ENCODE measurements around the gene MBOAT2.
"Not testable (repeated sequence)": the region's sequence is repeated elsewhere in the genome, so short reads cannot be mapped to it uniquely, and the experiment has no call there.

Gene MBOAT2

GRCh38 chr2:8992643-8993042 lies 10.8 kb downstream of the MBOAT2 start:
- no peak for DNase-seq (ENCODE audit: low read depth)

DNA sequence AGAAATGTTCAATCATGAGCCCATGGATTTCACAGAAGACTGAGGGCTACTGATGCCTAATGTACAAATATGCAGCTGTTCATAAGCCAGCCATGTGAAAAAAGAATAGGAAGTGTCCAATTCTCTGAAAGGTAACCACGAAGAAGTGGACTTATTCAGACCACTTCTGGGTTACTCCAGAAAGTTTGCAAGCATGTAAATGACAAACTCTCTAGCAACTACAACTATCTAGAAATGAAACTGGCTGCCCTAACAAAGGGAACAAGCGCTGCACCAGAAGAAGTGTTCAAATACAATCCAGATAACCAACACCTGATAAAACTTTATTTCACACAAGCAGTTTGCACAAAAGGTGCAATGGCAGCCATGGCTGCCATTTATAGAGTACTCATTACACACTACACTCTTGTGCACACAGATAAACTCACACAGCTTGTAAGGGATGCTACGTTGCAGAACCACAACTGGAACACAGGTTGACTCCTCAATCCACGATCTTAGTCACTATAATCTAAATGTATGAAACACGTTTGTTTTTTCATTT lies 13.9 kb downstream of the MBOAT2 start:
- no peak for DNase-seq (ENCODE audit: low read depth)

DNA sequence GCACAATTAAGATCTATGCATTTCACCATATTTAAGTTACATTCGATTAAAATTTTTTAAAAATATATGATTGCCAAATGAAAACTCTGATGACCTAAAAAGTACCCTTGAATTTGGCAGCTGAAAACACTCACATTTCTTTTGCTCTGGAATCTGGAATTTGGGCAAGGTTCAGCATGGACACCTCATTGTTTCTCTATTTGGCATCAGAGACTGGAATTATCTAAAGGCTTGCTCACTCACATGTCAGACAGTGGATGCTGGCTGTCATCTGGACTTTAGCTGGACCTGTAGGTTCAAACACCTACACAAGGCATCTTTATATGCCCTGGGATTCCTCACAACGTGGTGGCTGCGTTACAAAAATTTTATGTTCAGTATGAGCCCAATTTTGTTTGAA lies 16.1 kb downstream of the MBOAT2 start:
- no peak for DNase-seq (ENCODE audit: low read depth)

DNA sequence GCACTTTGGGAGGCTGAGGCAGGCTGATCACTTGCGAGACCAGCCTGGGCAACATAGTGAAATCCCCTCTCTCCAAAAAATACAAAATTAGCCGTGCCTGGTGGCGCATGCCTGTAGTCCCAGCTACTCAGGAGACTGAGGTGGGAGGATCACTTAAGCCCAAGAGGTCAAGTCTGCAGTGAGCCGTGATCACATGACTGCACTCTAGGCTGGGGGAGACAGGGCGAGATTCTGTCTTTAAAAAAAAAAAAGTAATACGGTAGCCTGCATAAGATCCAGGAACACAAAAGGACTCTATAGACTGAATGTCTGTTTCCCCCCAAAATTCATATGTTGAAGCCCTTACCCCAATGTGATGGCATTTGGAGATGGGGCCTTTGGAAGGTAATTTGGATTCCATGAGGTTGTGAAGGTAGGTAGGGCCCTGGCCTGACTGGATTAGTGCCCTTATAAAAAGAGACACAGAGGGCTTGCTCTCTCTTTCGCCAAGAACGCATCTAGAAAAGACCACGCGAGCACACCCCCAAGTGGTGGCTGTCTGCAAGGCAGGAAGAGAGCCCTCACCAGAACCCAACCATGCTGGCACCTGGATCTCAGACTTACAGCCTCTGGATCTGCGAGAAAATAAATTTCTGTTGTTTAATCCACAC lies 17.0 kb downstream of the MBOAT2 start:
- no peak for DNase-seq (ENCODE audit: low read depth)

DNA sequence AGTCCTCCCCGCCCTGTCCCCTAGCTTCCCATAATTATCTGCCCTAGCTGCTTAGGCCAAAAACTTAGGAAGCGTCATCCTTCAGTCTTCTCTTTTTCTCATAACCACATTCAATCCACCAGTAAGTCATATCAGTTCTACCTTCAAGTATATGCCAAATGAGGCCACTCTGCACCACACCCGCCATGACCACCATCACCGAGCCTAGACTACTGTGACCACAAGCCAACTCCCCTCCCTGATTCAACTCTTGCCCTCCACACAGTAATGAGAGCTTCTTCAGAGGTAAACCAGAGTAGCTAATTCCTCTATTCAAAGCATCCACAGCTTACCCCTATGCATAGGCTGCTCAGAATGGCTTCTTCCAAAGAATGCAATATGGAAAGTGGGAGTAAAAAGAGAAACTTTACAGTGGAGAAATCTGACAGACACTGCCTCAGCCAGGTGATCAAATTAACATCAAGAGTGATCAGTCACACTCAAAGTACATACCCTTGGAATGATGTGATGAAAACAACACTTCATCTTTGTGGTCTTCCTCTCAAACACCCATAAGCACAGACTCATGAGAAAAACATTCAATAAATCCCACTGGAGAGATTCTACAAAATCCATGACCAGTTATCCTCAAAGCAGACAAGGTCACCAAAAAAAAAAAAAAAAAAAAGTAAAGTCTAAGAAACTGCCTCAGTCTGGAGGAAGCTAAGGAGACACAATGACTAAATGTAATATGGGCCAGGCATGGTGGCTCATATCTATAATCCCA lies 17.7 kb downstream of the MBOAT2 start:
- DNase-seq (ENCODE audit: low read depth) = no peak

DNA sequence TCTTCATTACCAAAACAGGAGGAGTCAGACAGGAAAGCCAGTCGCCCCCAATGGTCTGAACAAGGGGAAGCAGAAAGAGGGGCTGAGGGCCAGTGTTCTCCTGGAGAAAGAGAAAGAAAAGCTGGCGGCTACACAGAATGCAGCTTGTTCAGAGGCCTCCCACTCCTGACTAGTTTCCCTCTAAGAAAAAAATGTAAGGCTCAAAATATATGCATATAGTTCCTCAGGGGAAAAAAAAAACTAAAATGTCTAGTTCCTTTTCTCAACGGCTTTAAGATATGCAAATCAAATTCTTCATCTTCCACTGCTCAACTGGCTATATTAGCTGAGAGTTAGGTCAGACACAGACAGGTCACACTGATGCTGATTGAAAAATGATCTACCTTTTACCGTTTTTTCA lies 18.6 kb downstream of the MBOAT2 start:
- no peak for DNase-seq (ENCODE audit: low read depth)

- DNase-seq (ENCODE audit: low read depth) = peak; percentile 40
Observed at GRCh38 chr2:8984157-8984556, 19.3 kb downstream of the MBOAT2 start.

DNA sequence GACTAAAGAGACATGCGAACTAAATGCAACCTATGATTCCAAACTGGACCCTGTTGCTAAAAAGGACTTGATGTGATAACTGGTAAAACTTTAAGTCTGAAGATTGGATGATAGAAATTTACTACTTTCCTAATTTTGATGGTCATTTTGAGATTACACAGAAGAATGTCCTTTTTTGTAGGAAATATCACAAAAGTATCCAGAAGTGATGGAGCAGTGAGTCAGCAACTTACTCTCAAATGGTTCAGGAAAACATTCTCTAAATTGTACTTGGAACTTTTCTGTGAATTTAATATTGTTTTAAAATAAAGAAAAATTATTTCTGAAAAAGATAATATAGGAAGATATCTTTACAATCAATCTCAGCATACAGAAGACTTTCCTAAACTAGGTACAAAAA lies 19.9 kb downstream of the MBOAT2 start:
- no peak for DNase-seq (ENCODE audit: low read depth)

GRCh38 chr2:8981876-8982275 lies 21.6 kb downstream of the MBOAT2 start:
- DNase-seq (ENCODE audit: low read depth) = no peak

GRCh38 chr2:8980096-8980495 lies 23.4 kb downstream of the MBOAT2 start:
- no peak for DNase-seq (ENCODE audit: low read depth)

DNA sequence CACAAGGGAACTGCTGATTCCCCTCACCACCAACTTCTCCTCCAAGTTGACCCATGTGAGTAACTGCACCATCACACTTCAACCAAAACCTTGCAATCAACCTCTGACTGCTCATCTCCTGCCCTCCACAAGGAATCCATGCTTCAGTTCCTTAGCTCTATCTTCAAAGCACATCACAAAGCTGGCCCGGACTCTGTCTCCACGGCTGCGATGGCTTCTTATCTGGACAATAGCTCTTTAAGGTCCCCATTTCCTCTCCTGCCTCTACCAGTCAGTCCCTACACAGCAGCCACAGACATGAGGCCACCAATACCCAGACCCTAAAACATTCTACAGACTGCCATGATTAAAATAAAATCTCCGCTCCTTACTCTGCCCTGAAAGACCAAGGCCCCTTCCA lies 25.7 kb downstream of the MBOAT2 start:
- no peak for DNase-seq (ENCODE audit: low read depth)

DNA sequence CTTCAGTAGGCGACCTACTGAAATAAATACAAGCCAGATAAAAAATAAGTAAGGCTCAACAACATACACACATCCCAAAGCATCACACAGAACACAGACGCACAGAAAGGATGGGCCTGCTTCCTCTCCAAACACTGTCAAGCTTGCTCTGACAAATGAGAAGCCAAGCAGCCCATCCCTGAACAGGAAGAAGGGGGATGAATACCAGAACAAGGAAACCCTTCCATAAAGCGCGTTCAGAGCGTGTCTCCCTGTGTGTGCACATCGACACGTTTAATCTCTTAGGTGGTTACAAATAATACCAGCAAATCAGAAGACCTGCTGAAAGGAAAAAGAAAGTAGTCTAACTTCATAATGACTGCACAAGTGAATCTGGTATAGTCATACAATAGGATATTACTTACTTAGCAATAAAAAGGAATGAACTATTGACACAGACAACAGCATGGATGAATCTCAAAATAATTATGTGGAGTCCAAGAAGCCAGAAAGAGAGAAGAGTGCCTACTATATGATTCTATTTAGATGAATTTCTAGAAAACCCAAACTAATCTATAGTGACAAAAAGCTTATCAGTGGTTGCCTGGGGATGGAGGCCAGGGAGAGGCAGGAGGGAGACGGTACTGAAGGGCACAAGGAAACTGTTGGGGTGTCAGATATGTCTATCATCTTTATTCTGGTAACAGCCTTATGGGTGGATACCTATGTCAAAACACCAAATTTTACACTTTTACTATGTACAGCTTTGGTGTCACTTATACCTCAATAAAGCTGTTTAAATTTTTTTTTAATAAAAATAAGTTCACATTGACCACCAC lies 26.8 kb downstream of the MBOAT2 start:
- DNase-seq (ENCODE audit: low read depth) = no peak

DNA sequence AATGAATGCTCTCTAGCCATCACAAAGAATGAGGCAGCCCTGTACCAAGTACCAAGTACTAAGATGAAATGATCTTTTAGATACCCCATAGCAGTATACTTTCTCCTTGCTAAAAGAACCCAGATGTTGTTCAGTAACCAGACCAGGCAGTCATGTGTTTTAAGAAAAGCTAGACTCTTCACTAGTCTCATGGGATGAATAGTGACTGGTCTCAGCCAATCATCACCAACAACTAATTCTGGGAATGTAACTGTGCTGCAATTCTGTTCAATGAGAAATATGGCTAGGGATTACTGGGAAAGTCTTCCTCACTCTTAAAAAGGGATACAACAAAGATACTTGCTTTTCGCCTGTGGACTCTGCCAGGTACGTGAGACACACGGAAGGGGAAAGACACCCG lies 29.5 kb downstream of the MBOAT2 start:
- no peak for DNase-seq (ENCODE audit: low read depth)

- DNase-seq (ENCODE audit: low read depth) = not testable (repeated sequence)
Observed at GRCh38 chr2:8973017-8973416, 30.5 kb downstream of the MBOAT2 start.

DNA sequence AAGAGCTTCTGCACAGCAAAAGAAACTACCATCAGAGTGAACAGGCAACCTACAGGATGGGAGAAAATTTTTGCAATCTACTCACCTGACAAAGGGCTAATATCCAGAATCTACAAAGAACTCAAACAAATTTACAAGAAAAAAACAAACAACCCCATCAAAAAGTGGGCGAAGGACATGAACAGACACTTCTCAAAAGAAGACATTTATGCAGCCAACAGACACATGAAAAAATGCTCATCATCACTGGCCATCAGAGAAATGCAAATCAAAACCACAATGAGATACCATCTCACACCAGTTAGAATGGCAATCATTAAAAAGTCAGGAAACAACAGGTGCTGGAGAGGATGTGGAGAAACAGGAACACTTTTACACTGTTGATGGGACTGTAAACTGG lies 30.9 kb downstream of the MBOAT2 start:
- DNase-seq (ENCODE audit: low read depth) = not testable (repeated sequence)

GRCh38 chr2:8969348-8969747 lies 34.1 kb downstream of the MBOAT2 start:
- DNase-seq (ENCODE audit: low read depth) = not testable (repeated sequence)

- no peak for DNase-seq (ENCODE audit: low read depth)
Observed at GRCh38 chr2:8966123-8966908, 37.2 kb downstream of the MBOAT2 start.

- no peak for DNase-seq (ENCODE audit: low read depth)
Observed at GRCh38 chr2:8965216-8965969, 38.1 kb downstream of the MBOAT2 start.

DNA sequence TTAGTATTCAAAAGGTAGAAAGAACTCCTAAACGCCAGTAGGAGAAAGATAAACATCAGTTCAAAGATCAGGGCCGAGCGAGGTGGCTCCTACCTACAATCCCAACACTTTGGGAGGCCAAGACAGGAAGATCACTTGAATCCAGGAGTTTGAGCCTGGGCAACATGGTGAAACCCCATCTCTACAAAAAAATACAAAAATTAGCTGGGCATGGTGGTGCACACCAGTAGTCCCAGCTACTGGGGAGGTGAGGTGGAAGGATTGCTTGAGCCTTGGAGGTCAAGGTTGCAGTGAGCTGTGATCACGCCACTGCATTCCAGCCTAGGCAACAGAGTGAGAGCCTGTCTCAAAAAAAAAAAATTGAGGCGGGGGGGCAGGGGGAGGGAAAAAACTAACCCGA lies 40.6 kb downstream of the MBOAT2 start:
- DNase-seq (ENCODE audit: low read depth) = no peak

DNA sequence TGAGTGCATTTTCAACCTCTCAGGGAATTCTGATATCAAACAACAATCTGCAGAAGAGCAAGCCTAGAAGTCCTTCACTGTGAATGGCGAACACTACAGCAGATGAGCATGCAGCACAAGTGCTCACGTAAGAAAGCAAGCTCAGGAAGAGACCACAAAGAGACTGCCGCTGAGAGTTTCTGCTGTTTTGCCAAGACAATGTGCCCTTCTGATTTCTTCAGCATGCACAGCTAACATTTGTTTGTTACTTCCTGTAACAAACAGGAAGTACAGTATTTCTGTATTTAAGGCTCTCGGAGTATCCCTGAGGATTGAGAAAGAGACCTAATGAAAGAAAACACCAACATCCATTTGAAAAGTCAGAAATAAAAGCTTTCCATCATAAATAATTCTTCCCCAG lies 45.9 kb downstream of the MBOAT2 start:
- no peak for DNase-seq (ENCODE audit: low read depth)

DNA sequence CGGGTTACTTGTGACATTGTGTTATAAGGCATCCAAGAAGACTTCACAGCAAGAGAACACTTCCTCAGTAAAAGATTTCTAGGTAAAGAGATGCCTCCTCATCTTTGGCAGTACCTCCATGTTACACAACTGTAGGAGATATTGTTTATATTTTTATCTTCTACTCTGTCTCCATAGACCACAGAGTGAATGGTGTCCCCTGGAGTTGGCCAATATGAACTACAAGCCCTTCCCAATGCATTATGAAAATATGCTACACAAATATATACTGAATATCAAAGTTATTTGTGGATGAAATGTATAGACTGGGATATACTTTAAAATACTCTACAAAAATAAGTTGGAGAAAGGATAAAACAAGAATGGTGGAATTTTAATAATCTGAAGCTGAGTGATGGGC lies 46.7 kb downstream of the MBOAT2 start:
- DNase-seq (ENCODE audit: low read depth) = no peak
